Fibroblast of villous mesenchyme (primary cell): ENCODE measurements around the gene PLXNA1. TPM values are rescaled to one million over a fixed set of nuclear protein-coding genes. Genes with fewer than 3 reads are reported as not detected.
A peak's percentile ranks its signal among the peaks of the same experiment; 100 is the strongest.

Source experiments
- DNase-seq: peaks from one replicate; pipeline ENCODE4 v3.0.0-alpha.2; 2010; ENCODE audit warnings: low read depth
- H3K4me3 ChIP-seq: 2 replicates; pipeline ENCODE4 v1.5.1; 2011; ENCODE audit warnings: low read depth, mild to moderate bottlenecking, low read length
- total RNA-seq: library from RNA; depleted of rRNA; stranded (reverse); fragments of >200 nt; gene quantifications from 2 replicates; pipeline ENCODE4 v1.2.3, GENCODE V29; 2012
- TF ChIP-seq, protein P1 (sequence below): IDR thresholded peaks from 2 replicates; pipeline ENCODE4 v1.5.1; 2012; ENCODE audit warnings: low read depth, mild to moderate bottlenecking, low read length; ENCODE audit not compliant: insufficient read depth

The PLXNA1 gene
- total RNA-seq, 1 donor, result 63.0 TPM

DNA sequence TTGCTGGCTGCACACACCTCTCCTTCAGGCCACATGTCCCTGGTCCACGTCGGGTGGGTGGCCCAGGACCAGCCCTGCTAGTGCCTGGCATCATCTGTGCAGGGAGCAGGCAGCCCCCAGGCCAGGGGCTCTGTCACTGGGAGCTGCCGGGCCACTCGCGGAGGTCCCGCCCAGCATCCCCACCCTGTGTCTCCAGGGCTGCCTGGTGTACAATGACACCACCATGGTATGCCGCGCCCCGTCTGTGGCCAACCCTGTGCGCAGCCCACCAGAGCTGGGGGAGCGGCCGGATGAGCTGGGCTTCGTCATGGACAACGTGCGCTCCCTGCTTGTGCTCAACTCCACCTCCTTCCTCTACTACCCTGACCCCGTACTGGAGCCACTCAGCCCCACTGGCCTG lies 34.3 kb downstream of the PLXNA1 start:
- H3K4me3 ChIP-seq, result no peak overlapping the region
- DNase-seq, result no peak
- TF ChIP-seq, protein P1, sequence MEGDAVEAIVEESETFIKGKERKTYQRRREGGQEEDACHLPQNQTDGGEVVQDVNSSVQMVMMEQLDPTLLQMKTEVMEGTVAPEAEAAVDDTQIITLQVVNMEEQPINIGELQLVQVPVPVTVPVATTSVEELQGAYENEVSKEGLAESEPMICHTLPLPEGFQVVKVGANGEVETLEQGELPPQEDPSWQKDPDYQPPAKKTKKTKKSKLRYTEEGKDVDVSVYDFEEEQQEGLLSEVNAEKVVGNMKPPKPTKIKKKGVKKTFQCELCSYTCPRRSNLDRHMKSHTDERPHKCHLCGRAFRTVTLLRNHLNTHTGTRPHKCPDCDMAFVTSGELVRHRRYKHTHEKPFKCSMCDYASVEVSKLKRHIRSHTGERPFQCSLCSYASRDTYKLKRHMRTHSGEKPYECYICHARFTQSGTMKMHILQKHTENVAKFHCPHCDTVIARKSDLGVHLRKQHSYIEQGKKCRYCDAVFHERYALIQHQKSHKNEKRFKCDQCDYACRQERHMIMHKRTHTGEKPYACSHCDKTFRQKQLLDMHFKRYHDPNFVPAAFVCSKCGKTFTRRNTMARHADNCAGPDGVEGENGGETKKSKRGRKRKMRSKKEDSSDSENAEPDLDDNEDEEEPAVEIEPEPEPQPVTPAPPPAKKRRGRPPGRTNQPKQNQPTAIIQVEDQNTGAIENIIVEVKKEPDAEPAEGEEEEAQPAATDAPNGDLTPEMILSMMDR, result no peak

DNA sequence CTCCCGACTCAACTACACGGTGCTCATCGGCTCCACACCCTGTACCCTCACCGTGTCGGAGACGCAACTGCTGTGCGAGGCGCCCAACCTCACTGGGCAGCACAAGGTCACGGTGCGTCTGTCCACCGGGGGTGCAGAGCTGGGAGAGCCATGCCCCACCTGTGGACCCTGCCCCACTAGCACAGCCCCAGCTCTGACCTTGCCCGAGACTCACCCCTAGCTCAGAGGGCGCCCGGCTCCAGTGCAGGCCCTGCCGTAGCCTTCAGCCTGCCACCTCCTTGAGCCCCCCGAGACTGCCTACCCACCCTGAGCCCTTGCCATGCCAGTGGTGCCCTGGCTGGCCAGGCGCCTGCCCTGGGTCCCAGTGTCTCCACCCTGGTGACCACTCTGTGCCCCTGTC lies 34.9 kb downstream of the PLXNA1 start:
- DNase-seq, result no peak
- TF ChIP-seq, protein P1, result no peak
- H3K4me3 ChIP-seq, result no peak overlapping the region

DNA sequence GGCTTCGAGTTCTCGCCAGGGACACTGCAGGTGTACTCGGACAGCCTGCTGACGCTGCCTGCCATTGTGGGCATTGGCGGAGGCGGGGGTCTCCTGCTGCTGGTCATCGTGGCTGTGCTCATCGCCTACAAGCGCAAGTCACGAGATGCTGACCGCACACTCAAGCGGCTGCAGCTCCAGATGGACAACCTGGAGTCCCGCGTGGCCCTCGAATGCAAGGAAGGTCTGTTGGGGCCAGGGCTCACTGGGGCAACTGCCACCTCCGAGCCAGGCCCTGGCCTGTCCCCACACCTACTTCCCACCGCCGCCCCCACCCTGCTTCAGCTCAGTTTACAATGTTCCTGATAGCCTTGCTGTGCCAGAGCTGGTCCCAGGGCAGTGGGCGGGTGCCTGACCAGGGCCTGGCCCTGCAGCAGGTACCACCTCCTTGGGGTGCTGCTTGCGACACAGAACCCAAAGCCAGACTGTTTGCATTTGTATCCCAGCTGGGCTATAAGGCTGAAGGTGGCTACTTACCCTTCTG lies 35.5 kb downstream of the PLXNA1 start:
- no peak overlapping the region for H3K4me3 ChIP-seq
- no peak for DNase-seq
- TF ChIP-seq, protein P1, result no peak

DNA sequence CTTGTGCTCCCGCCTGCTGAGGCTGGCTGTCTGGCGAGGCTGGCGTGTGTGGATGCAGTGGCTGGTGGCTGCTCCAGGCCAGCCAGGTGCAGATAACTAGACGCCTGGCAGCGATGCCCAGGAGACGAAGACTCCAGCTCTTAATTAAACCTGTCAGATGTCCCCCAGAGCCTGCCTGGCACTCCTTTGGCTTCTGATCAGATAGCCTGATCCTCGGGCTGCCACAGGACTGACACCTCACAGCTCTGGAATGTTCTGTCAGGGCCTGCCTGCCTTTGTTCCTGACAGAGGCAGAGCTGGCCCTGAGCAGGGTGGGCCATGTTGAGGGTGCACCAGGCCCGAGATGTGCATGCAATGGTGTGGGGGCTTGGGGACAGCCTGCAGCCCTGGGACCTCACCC lies 36.5 kb downstream of the PLXNA1 start:
- peak; percentile 42 for DNase-seq
- H3K4me3 ChIP-seq, result no peak overlapping the region
- TF ChIP-seq, protein P1, result no peak

DNA sequence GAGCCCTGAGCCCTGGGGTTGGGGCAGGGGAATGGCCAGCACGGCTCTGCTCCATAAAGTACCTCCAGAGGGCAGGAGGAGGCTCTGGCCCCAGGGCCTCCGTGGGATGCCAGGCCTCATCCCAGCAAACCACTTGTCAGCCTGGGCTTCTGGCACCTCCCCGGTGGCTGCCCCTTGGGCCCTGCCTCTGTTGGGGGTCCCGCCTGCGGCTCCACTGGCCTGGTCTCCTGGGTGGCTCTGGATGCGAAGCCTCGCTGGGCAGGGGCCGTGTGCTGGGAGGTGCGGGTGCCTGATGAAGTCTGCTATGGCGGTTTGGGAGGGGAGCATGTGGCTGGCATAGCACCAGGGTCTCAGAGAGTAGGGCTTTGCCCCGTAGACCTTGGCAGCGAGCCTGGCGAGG lies 37.6 kb downstream of the PLXNA1 start:
- no peak overlapping the region for H3K4me3 ChIP-seq
- TF ChIP-seq, protein P1, result no peak
- no peak for DNase-seq

DNA sequence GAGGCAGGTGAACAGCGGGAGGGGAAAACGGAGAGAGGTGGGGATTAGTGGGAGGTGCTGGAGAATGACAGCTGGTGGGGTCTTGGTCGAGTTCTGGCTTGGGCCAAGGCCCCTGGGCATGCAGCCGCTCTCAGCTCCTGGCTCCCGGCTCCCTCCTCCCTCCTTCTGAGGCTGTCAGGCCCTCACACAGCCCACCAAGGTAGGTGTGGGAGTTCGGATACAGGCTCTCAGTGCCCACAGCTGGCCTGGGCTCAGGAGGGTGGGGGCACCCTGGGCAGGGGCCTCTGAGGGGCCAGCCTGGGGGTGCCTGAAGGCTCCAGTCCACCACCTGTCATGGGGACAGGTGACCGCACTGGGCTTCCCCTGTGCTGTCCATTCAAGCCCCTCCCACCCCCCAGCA lies 39.9 kb downstream of the PLXNA1 start:
- no peak for DNase-seq
- TF ChIP-seq, protein P1, result no peak
- H3K4me3 ChIP-seq, result no peak overlapping the region

DNA sequence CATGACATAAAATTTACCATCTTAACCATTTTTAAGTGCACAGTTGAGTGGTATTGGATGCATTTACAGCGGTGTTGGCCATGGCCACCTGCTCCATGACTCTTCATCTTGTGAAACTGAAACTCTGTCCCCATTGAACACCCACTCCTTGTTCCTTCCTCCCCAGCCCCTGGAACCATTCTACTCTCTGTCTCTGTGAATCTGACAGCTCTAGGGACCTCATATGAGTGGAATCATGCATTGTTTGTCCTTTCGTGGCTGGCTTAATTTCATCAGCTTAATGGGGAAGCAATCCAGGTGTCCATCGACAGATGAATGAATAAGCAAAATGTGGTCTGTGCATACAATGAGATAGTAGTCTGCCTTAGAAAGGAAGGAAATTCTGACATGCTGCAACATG lies 42.5 kb downstream of the PLXNA1 start:
- no peak overlapping the region for H3K4me3 ChIP-seq
- TF ChIP-seq, protein P1, result no peak
- DNase-seq, result no peak
